Activated CD8-positive, alpha-beta T cell treated with anti-CD3 and anti-CD28 coated beads, Interleukin-2, amount 10 ng/mL, durations not matched to agents 7 days and 5 days (primary cell): ENCODE results near the gene TOMM22. TPM values are rescaled to one million over a fixed set of nuclear protein-coding genes. Genes with fewer than 3 reads are reported as not detected.
"Not testable (repeated sequence)": the region's sequence is repeated elsewhere in the genome, so short reads cannot be mapped to it uniquely, and the experiment has no call there.

Experiments used
- ATAC-seq: fragments of 150-1000 bp; cut with Tn5 transposase; one replicate; pipeline ENCODE4 v1.10.0; 2021; ENCODE audit warnings: moderate library complexity
- CTCF ChIA-PET: fragments of 350-600 bp; sonication (Branson Sonifier 250); formaldehyde crosslinking; loops from one replicate; lab custom pipeline; 2021; ENCODE audit warnings: antibody characterized with exemption; lab: Charles Lee
- POLR2A ChIA-PET: fragments of 350-600 bp; sonication (Branson Sonifier 250); formaldehyde crosslinking; loops from one replicate; lab custom pipeline; 2021; ENCODE audit warnings: antibody characterized with exemption; lab: Charles Lee
- DNase-seq: peaks from one replicate; pipeline ENCODE4 v3.0.0-alpha.2; 2020
- H3K27ac Mint-ChIP-seq: one replicate; pipeline ENCODE4 v1.8.0; 2021; ENCODE audit warnings: mild to moderate bottlenecking, mixed read lengths
- H3K27me3 Mint-ChIP-seq: one replicate; pipeline ENCODE4 v1.8.0; 2021; ENCODE audit warnings: low read depth, mixed read lengths
- H3K36me3 Mint-ChIP-seq: one replicate; pipeline ENCODE4 v1.8.0; 2021; ENCODE audit warnings: low read depth, mixed read lengths
- H3K4me1 Mint-ChIP-seq: one replicate; pipeline ENCODE4 v1.8.0; 2021; ENCODE audit warnings: low read depth, mixed read lengths
- H3K4me3 Mint-ChIP-seq: one replicate; pipeline ENCODE4 v1.8.0; 2021; ENCODE audit warnings: mild to moderate bottlenecking, mixed read lengths
- H3K9me3 Mint-ChIP-seq: one replicate; pipeline ENCODE4 v1.8.0; 2022; ENCODE audit warnings: mixed read lengths; ENCODE audit not compliant: insufficient read depth
- total RNA-seq, 2 experiments: library from RNA; stranded (reverse); gene quantifications; one replicate each; pipeline ENCODE4 v1.2.3, GENCODE V29; 2021

TOMM22 gene
- 10 to 100 TPM; 91.3 to 98.7 TPM for total RNA-seq

DNA sequence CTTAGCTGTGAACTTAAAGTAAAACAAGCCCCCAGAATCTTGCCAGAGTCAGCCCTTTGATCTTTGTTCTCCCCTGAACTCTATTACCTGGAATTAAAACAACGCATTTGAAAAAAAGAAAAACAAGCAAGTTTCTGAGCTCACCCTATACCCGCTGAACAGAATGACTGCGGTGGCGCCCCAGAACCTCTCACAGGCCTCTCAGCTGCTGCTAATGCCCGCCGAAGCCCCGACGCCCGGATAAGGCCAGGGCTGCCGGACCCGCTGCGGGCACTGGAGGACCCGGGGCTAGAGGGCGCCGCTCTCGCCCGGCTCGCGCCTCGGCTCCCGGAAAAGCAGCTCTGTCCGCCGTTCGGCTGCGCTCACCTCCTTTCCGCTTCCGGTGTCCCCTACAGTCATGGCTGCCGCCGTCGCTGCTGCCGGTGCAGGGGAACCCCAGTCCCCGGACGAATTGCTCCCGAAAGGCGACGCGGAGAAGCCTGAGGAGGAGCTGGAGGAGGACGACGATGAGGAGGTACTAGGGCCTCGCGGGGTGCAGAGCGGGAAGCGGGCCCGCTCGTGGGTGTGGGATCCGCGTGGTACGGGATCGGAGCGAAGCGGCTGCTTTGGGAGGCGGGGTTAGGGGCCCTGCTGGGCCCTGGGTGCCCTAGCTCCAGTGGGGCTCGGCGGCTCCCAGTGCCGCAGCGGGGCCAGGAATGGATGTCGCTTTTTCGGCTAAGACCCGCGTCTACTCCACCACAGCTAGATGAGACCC, at the start of gene TOMM22:
Gene TOMM22, plus strand, starts transcription at position 376 of the 754 bp plus-strand sequence. Its CDS starts 22 bp downstream, at position 398.
- Mint-ChIP-seq H3K4me3 (peak within 1 kb of the TSS; percentile 96), H3K27ac (peak within 1 kb of the TSS; percentile 95)
- CTCF ChIA-PET, result interaction anchor here (0.7 to 2.4 kb wide), 16 partner anchors 8 to 629 kb away, joined by 3 to 36 read pairs (median 4); partner anchors contain the start of genes CBY1, FAM227A, GTPBP1 and JOSD1

DNA sequence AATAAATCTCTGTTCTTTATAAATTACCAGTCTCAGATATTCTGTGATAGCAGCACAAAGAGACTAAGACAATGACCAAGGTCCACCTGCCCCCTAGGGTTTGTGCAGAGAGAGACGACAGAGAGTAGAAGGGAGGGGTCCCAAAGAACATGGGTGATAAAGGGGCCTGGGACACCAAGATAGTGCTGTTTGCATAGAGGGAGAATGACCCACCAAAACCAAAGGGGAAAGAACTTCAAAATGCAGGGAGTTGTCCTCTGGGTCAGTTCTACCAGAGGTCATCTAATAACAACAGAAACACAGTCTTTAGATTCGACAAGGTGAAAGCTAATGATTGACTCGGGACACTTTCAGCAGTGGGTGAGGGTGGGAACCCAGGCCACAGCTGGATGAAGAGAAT, 49.2 kb upstream of the TOMM22 start:
- Mint-ChIP-seq H3K4me1 (peaks cover 20% of the 10 kb centered on the region), H3K36me3 (no peaks in the 10 kb centered on the region), H3K4me3 (no peak overlapping the region), H3K27me3 (peaks cover 6% of the 10 kb centered on the region), H3K9me3 (no peaks in the 10 kb centered on the region), H3K27ac (no peak overlapping the region)
- POLR2A ChIA-PET, result interaction anchor here (1.4 kb wide), 1 partner anchor 62 kb away, joined by 3 read pairs; the partner anchor contains the start of gene DMC1
- CTCF ChIA-PET, result interaction anchor here (1.1 kb wide), 1 partner anchor 580 kb away, joined by 3 read pairs; no protein-coding TSS in a partner anchor
- ATAC-seq (no peak), DNase-seq (no peak)

More for the DNA sequence above, at the start of gene TOMM22:
- DNase-seq, result peak; percentile 89
- POLR2A ChIA-PET, result interaction anchor here (0.6 to 4.7 kb wide), 21 partner anchors 8 to 1000 kb away, joined by 3 to 67 read pairs (median 4); partner anchors contain the start of genes C22orf23, CBY1, FAM227A and JOSD1
- Mint-ChIP-seq H3K27me3 (no peaks in the 10 kb centered on the region), H3K9me3 (no peaks in the 10 kb centered on the region), H3K4me1 (peaks cover 23% of the 10 kb centered on the region), H3K36me3 (peaks cover 33% of the 10 kb centered on the region)
- ATAC-seq, result peak; percentile 97

DNA sequence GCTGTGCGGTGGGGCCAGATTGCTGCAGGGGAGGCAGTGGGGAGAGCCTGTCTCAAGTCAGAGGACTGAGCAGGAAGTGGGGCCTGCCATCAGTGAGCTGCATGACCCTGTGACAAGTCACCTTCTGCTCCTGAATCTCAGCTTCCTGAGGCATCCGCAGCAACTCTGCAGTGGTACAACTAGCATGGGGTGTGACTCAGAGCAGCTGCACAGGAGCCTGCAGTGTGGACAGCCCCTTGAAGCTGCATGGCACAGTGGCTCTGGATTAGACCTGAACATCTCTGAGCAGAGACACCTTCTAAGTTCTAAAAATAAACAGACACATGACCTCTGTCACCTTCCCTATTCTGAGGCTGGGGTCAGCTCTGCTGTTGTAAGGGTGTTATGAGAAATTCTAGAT, 43.5 kb upstream of the TOMM22 start:
- Mint-ChIP-seq H3K27me3 (peaks cover 5% of the 10 kb centered on the region), H3K4me3 (no peak overlapping the region), H3K4me1 (peaks cover 2% of the 10 kb centered on the region), H3K36me3 (no peaks in the 10 kb centered on the region), H3K27ac (no peak overlapping the region), H3K9me3 (no peaks in the 10 kb centered on the region)
- ChIA-PET POLR2A (no interaction called here), CTCF (no interaction called here)
- DNase-seq (no peak), ATAC-seq (no peak)

DNA sequence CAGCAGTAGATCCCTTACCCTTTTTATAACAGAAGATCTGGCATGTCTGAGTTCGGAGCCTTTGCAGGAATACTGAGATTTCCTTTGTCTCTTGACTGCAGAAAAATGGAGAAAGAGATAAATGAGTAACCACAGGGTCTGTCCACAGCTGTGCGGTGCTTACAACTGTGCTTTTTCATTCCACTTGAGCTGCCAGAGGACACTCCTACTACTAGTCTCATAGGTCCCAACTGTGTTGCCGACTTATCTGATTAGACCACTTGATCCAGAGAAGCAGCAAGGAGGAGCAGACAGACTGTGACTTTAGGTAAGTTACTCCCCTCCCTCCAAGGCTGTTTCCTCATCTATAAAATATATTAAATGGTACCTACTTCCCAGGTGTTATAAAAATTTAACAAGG, 43.0 kb upstream of the TOMM22 start:
- DNase-seq (no peak), ATAC-seq (no peak)
- peaks cover 6% of the 10 kb centered on the region for H3K27me3 Mint-ChIP-seq
- ChIA-PET POLR2A (no interaction called here), CTCF (interaction anchor here (0.5 kb wide), 1 partner anchor 9 kb away, joined by 3 read pairs; no protein-coding TSS in a partner anchor)
- no peak overlapping the region for H3K27ac Mint-ChIP-seq
- no peaks in the 10 kb centered on the region for H3K9me3 Mint-ChIP-seq
- no peak overlapping the region for H3K4me3 Mint-ChIP-seq
- H3K36me3 Mint-ChIP-seq, result no peaks in the 10 kb centered on the region
- H3K4me1 Mint-ChIP-seq, result peaks cover 2% of the 10 kb centered on the region

DNA sequence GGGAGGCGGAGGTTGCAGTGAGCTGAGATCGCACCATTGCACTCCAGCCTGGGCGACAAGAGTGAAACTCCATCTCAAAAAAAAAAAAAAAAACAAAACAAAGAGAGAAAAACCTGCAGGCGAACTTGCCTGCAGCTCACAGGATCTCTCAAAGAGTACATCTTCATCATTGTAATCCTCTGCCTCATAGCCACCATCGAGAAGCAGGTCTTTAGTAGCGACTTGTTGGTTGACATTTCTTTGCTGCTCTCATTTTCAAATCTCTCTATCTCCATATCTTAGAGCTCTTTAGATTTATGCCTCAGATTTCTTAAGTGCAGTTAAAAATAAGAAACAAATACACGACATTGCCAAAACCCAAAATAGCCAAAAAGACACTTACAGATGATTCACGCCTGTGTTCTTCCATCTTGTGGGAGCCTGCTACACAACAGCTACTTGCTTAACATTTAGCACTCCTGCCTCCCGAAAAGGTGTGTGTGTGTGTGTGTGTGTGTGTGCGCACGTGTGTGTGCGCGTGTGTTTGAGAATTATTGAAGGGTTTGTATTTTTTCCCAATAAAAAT, 40.2 kb upstream of the TOMM22 start:
- Mint-ChIP-seq H3K4me1 (peaks cover 2% of the 10 kb centered on the region), H3K36me3 (no peaks in the 10 kb centered on the region), H3K9me3 (no peaks in the 10 kb centered on the region), H3K27me3 (peaks cover 2% of the 10 kb centered on the region), H3K4me3 (no peak overlapping the region), H3K27ac (no peak overlapping the region)
- ATAC-seq, result no peak
- ChIA-PET CTCF (no interaction called here), POLR2A (no interaction called here)
- no peak for DNase-seq

DNA sequence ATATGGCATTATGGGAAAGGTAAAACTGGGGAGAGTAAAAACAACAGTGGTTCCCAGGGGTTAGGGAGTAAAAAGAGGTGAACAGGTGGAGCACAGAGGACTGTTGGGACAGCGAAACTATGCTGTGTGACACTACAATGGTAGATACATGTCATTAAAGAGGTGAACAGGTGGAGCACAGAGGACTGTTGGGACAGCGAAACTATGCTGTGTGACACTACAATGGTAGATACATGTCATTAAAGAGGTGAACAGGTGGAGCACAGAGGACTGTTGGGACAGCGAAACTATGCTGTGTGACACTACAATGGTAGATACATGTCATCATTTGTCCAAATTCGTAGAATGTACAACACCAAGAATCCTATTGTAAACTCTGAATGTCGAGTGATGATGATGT, 37.5 kb upstream of the TOMM22 start:
- peak; percentile 51 for ATAC-seq
- H3K27ac Mint-ChIP-seq, H3K36me3 Mint-ChIP-seq, H3K27me3 Mint-ChIP-seq, H3K4me1 Mint-ChIP-seq, H3K9me3 Mint-ChIP-seq, H3K4me3 Mint-ChIP-seq, DNase-seq, CTCF ChIA-PET, POLR2A ChIA-PET: not testable (repeated sequence)

DNA sequence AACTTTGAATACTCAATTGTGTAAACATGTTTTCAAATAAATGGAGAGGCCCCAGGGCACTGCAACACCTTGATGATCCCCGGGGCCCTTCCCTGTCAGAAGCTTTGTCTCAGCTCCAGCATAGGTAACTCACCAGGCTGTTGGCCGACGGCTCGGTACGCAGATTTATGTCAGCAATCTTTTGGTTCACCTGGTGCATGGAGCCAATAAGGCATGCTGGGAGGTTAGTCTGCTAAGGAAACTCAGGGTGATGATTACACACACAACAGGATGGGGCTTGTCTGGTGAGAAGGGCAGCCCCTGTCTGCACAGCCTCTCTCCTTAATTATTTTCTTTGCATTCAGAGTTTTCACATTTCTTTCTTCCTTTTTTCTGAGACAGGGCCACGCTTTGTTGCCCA, 36.3 kb upstream of the TOMM22 start:
- no peak for ATAC-seq

DNA sequence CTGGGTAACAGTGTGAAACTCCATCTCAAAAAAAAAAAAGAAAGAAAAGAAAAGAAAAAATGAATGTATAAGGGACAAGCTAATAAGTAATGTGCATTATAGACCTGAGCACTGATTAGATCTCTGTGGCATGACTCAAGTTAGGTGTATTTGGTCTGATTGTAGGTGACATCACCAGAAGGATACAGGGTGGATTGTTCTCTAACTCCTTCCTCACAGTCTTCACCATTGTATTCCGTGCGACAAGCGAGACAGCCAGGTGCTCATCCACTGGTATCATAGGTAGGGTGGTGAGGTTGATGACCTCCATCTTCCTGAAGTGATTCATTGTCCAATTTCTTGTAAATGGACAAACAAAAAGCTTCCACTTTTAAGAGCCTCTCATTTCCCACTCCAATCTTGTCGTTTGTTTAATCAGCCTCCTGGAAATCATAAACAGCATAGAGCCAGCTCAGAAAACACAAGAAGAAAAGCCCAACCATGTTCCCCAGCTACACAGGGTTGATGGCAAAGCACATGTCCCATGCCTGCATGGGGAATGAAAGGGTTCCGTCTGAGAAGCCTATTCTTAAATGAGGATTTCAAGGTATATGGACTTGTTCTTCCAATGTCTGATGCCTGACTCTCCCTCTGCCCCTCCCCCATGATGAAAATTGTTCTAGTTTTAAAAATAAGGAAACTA, 31.8 kb upstream of the TOMM22 start:
- ATAC-seq (no peak), DNase-seq (no peak)
- Mint-ChIP-seq H3K27me3 (no peaks in the 10 kb centered on the region), H3K4me1 (peaks cover 3% of the 10 kb centered on the region), H3K27ac (no peak overlapping the region), H3K4me3 (no peak overlapping the region), H3K9me3 (no peaks in the 10 kb centered on the region), H3K36me3 (no peaks in the 10 kb centered on the region)
- ChIA-PET CTCF (no interaction called here), POLR2A (no interaction called here)

More for the DNA sequence above, 36.3 kb upstream of the TOMM22 start:
- no peak overlapping the region for H3K4me3 Mint-ChIP-seq
- H3K27me3 Mint-ChIP-seq, result peaks cover 2% of the 10 kb centered on the region
- no peaks in the 10 kb centered on the region for H3K4me1 Mint-ChIP-seq
- DNase-seq, result no peak
- no peak overlapping the region for H3K27ac Mint-ChIP-seq
- H3K36me3 Mint-ChIP-seq, result no peaks in the 10 kb centered on the region
- CTCF ChIA-PET, result no interaction called here
- POLR2A ChIA-PET, result no interaction called here
- H3K9me3 Mint-ChIP-seq, result no peaks in the 10 kb centered on the region

DNA sequence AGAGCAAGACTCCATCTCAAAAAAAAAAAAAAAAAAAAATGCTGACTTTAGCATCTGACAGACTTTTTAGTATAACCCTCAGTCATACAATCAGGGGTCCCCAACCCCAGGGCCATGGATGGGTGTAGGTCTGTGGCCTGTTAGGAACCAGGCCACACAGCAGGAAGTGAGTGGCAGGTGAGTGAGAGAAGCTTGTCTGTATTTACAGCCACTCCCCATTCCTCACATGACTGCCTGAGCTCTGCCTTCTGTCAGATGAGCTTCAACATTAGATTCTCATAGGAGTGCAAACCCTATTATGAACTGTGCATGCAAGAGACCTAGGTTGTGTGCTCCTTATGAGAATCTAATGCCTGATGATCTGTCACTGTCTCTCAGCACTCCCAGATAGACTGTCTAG, 28.9 kb upstream of the TOMM22 start:
- CTCF ChIA-PET, result interaction anchor here (0.8 to 1.1 kb wide), 2 partner anchors 29 to 47 kb away, joined by 3 to 4 read pairs; partner anchors contain the start of gene TOMM22
- POLR2A ChIA-PET, result interaction anchor here (1.9 kb wide), 1 partner anchor 29 kb away, joined by 5 read pairs; the partner anchor contains the start of gene TOMM22
- Mint-ChIP-seq H3K4me3 (no peak overlapping the region), H3K27ac (no peak overlapping the region), H3K36me3 (no peaks in the 10 kb centered on the region), H3K4me1 (peaks cover 14% of the 10 kb centered on the region), H3K9me3 (no peaks in the 10 kb centered on the region), H3K27me3 (no peaks in the 10 kb centered on the region)
- peak; percentile 28 for DNase-seq
- ATAC-seq, result no peak

DNA sequence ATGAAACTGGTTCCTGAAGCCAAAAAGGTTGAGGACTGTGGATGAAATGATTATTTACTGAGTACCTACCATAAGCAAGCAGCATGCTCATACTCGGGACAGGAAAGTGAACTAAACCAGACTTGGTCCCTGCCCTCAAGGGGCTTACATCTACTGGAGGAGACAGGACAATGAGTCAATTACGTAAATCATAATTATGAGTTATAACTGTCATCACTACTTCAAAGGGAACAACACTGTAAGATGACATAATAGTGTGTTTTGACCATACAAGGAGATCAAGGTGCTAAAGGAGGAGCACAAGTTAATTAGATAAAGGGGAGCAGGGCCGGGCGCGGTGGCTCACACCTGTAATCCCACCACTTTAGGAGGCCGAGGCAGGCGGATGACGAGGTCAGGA, 28.0 kb upstream of the TOMM22 start:
- H3K4me3 Mint-ChIP-seq, result no peak overlapping the region
- ChIA-PET POLR2A (interaction anchor here (1.9 kb wide), 1 partner anchor 28 kb away, joined by 5 read pairs; the partner anchor contains the start of gene TOMM22), CTCF (interaction anchor here (0.8 to 1.1 kb wide), 2 partner anchors 28 to 46 kb away, joined by 3 to 4 read pairs; partner anchors contain the start of gene TOMM22)
- DNase-seq (no peak), ATAC-seq (no peak)
- H3K27me3 Mint-ChIP-seq, result no peaks in the 10 kb centered on the region
- peaks cover 19% of the 10 kb centered on the region for H3K4me1 Mint-ChIP-seq
- no peaks in the 10 kb centered on the region for H3K9me3 Mint-ChIP-seq
- H3K36me3 Mint-ChIP-seq, result no peaks in the 10 kb centered on the region
- H3K27ac Mint-ChIP-seq, result no peak overlapping the region

DNA sequence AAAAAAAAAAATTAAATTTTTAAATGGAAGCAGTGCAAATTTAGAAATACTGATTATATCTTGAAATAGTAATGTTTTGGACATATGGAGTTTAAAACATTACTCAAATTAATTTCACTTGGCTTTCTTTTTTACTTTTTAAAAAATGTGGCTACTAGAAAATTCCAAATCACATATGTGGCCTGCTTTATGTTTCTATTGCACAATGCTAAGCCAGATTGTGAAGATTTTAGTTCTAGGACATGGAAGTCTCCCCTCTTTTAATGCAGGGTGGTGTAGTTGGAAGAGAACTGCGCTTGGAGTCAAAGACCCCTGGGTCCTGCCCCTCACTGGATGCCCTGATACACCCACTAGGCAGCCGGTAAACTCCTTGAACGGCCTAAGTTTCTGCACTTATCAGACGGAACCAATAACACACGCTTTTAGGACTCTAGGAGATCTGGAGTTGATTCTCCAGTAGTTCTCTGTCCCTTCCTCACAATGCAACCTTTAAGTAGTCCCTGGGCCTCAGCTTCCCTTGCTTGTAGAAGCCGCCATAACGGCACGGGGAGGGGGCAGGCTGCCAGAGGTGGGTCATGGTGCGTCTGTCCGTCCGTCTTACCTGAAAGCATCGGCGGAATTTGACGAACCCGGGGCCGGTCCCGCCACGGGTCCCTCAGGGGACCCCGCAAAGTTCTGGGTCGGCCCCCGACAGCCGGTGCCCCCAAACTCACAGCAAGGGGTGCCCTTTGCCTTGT, 26.1 kb upstream of the TOMM22 start:
- peaks cover 19% of the 10 kb centered on the region for H3K4me1 Mint-ChIP-seq
- H3K27me3 Mint-ChIP-seq, result no peaks in the 10 kb centered on the region
- no peaks in the 10 kb centered on the region for H3K36me3 Mint-ChIP-seq
- no peaks in the 10 kb centered on the region for H3K9me3 Mint-ChIP-seq
- POLR2A ChIA-PET, result interaction anchor here (0.7 kb wide), 1 partner anchor 26 kb away, joined by 4 read pairs; the partner anchor contains the start of gene TOMM22
- peak overlapping the region; percentile 98 for H3K27ac Mint-ChIP-seq
- no peak for DNase-seq
- peak overlapping the region; percentile 91 for H3K4me3 Mint-ChIP-seq
- ATAC-seq, result no peak
- CTCF ChIA-PET, result no interaction called here
